ENCODE data around the gene CHRND. TPM values are rescaled to one million over a fixed set of nuclear protein-coding genes. Genes with fewer than 3 reads are reported as not detected.

The CHRND gene
- total RNA-seq, 4 donors from 2014 or later = not detected

GRCh38 chr2:232549655-232550353, 23.8 kb downstream of the CHRND start:
- 34 to 35% methylated on average over 21 of the region's 21 CpGs for WGBS, 2 donors
- intact Hi-C loops (cut with DNase I) = no loop called here
- Histone ChIP-seq H3K27me3 (no peaks in the 10 kb centered on the region), H3K36me3 (peaks cover 0 to 35% (median 0%) of the 10 kb centered on the region in 3 donors), H3K27ac (peak overlapping the region; percentile 98 to 99 (median 99)), H3K4me1 (peaks cover 8 to 43% (median 20%) of the 10 kb centered on the region in 3 donors), H3K9me3 (no peaks in the 10 kb centered on the region), H3K4me3 (peak overlapping the region; percentile 83 to 97 (median 90))
- no peak for DNase-seq
- TF ChIP-seq CTCF (IDR thresholded peaks at IDR 0.05) (no peak), POLR2A (IDR thresholded peaks at IDR 0.05) (no peak)

GRCh38 chr2:232550354-232551249, 24.6 kb downstream of the CHRND start, which contains the start of the genes EIF4E2 and TIGD1:
Gene EIF4E2, plus strand, starts transcription at chr2:232550689. Its CDS starts 36 bp downstream, at chr2:232550725.
Gene TIGD1, minus strand, starts transcription at chr2:232550557. Its CDS starts 675 bp downstream, at chr2:232549882.
- peak within 1 kb of the TSS; percentile 98 to 99 (median 99) for H3K27ac ChIP-seq
- H3K4me3 ChIP-seq = peak within 1 kb of the TSS; percentile 83 to 97 (median 90)
- WGBS, 2 donors = 0% methylated on average over 14 to 18 of the region's 81 CpGs
- intact Hi-C loops (cut with DNase I) = no loop called here
- peaks cover 8 to 43% (median 20%) of the 10 kb centered on the region in 3 donors for H3K4me1 ChIP-seq
- peak; percentile 77 for DNase-seq
- H3K27me3 ChIP-seq = no peaks in the 10 kb centered on the region
- H3K36me3 ChIP-seq = peaks cover 0 to 37% (median 0%) of the 10 kb centered on the region in 3 donors
- peak in 2 of 4 donors; percentile 74 to 82 for TF ChIP-seq POLR2A (IDR thresholded peaks at IDR 0.05)
- peak; percentile 18 to 61 (median 46) for TF ChIP-seq CTCF (IDR thresholded peaks at IDR 0.05)
- H3K9me3 ChIP-seq = no peaks in the 10 kb centered on the region

GRCh38 chr2:232551250-232551638, 25.3 kb downstream of the CHRND start:
- TF ChIP-seq POLR2A (IDR thresholded peaks at IDR 0.05) (no peak), CTCF (IDR thresholded peaks at IDR 0.05) (no peak)
- peaks cover 8 to 43% (median 20%) of the 10 kb centered on the region in 3 donors for H3K4me1 ChIP-seq
- no peaks in the 10 kb centered on the region for H3K9me3 ChIP-seq
- WGBS, 2 donors = 2 to 5% methylated on average over 7 of the region's 7 CpGs
- no peak for DNase-seq
- H3K36me3 ChIP-seq = peaks cover 0 to 37% (median 0%) of the 10 kb centered on the region in 3 donors
- intact Hi-C loops (cut with DNase I) = no loop called here
- H3K27me3 ChIP-seq = no peaks in the 10 kb centered on the region
- H3K27ac ChIP-seq = peak overlapping the region; percentile 98 to 99 (median 99)
- H3K4me3 ChIP-seq = peak overlapping the region; percentile 83 to 97 (median 90)

GRCh38 chr2:232551776-232552175, 25.8 kb downstream of the CHRND start:
- TF ChIP-seq POLR2A (IDR thresholded peaks at IDR 0.05) (no peak), CTCF (IDR thresholded peaks at IDR 0.05) (no peak)
- Histone ChIP-seq H3K27ac (peak overlapping the region in 3 of 4 donors; percentile 98 to 99 (median 99)), H3K36me3 (peaks cover 0 to 38% (median 2%) of the 10 kb centered on the region in 3 donors), H3K4me1 (peaks cover 8 to 43% (median 20%) of the 10 kb centered on the region in 3 donors), H3K27me3 (no peaks in the 10 kb centered on the region), H3K9me3 (no peaks in the 10 kb centered on the region), H3K4me3 (peak overlapping the region in 3 of 4 donors; percentile 83 to 97 (median 87))
- no peak for DNase-seq
- WGBS, 2 donors = 92% methylated on average over 4 of the region's 4 CpGs
- intact Hi-C loops (cut with DNase I) = no loop called here
